ENCODE results near the gene ATP11C.

DNA sequence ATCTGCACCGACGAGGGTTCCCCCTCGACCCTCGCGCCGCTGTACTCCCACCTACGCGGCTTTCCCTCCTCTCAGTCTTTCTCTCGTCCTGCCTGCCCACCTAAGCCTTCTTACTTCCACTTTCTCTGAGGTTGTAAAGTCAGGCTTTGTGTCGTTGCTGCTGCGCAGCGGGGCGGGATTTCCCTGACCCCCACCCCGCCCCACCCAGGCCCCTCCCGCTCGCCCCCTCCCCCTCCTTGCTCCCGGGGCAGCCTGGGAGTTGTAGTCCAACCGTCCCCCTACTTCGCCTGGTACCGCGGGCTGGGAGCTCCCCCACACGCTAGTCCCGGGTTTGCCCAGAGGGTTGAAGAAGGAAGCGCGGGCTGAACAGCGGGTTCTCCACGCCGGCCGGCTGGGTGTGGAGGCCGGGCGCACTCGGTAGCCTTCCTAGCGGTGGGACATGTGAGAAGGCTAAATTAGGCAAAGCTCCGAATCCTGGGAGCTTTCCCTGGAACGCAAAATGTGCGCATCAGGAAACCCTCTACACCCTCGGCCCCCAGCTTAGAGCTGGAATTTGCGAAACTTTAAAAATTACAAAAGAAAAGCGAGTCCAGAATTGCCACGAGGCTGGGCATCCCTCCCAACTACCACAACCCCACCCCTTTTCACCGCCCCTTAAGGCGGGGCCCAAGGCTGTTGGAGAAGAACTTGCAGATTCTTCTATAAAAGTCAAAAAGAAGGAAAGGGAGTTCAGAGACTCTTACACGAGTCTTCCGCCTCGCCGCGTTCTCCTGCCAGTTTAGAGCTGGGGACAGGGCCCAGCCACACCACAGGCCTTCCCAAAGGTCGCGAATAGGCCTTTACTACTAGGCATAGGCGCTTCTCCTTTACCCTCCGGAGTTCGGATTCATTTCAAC lies at the start of gene ATP11C:
- TF ChIP-seq EZH2phosphoT487 (IDR thresholded peaks at IDR 0.05; ENCODE audit: unreplicated experiment) (no peak), POLR2AphosphoS5 (IDR thresholded peaks at IDR 0.05; ENCODE audit: low read depth) (peak; percentile 82)
- TF ChIP-seq, protein P1, sequence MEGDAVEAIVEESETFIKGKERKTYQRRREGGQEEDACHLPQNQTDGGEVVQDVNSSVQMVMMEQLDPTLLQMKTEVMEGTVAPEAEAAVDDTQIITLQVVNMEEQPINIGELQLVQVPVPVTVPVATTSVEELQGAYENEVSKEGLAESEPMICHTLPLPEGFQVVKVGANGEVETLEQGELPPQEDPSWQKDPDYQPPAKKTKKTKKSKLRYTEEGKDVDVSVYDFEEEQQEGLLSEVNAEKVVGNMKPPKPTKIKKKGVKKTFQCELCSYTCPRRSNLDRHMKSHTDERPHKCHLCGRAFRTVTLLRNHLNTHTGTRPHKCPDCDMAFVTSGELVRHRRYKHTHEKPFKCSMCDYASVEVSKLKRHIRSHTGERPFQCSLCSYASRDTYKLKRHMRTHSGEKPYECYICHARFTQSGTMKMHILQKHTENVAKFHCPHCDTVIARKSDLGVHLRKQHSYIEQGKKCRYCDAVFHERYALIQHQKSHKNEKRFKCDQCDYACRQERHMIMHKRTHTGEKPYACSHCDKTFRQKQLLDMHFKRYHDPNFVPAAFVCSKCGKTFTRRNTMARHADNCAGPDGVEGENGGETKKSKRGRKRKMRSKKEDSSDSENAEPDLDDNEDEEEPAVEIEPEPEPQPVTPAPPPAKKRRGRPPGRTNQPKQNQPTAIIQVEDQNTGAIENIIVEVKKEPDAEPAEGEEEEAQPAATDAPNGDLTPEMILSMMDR (conservative IDR thresholded peaks at IDR 0.05; ENCODE audit: low read depth in 2 of 2), result peak in 1 of 2 experiments; percentile 46; a peak in 2 of 4 replicates
- TF ChIP-seq, protein P2, sequence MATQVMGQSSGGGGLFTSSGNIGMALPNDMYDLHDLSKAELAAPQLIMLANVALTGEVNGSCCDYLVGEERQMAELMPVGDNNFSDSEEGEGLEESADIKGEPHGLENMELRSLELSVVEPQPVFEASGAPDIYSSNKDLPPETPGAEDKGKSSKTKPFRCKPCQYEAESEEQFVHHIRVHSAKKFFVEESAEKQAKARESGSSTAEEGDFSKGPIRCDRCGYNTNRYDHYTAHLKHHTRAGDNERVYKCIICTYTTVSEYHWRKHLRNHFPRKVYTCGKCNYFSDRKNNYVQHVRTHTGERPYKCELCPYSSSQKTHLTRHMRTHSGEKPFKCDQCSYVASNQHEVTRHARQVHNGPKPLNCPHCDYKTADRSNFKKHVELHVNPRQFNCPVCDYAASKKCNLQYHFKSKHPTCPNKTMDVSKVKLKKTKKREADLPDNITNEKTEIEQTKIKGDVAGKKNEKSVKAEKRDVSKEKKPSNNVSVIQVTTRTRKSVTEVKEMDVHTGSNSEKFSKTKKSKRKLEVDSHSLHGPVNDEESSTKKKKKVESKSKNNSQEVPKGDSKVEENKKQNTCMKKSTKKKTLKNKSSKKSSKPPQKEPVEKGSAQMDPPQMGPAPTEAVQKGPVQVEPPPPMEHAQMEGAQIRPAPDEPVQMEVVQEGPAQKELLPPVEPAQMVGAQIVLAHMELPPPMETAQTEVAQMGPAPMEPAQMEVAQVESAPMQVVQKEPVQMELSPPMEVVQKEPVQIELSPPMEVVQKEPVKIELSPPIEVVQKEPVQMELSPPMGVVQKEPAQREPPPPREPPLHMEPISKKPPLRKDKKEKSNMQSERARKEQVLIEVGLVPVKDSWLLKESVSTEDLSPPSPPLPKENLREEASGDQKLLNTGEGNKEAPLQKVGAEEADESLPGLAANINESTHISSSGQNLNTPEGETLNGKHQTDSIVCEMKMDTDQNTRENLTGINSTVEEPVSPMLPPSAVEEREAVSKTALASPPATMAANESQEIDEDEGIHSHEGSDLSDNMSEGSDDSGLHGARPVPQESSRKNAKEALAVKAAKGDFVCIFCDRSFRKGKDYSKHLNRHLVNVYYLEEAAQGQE (IDR thresholded peaks at IDR 0.05; ENCODE audit: unreplicated experiment), result no peak

All from GM23338 (cell line).